Stimulated activated CD4-positive, alpha-beta T cell treated with anti-CD3 and anti-CD28 coated beads, Interleukin-2, amount 100 ng/mL, for 4 hours (primary cell): ENCODE measurements around the gene COL4A4.
"Not testable (repeated sequence)": the region's sequence is repeated elsewhere in the genome, so short reads cannot be mapped to it uniquely, and the experiment has no call there.

Experiments used
- DNase-seq: peaks from one replicate; pipeline ENCODE4 v3.0.0-alpha.2; 2020; ENCODE audit warnings: low read depth

The COL4A4 gene

GRCh38 chr2:227106845-227107759, 56.9 kb downstream of the COL4A4 start:
- DNase-seq = no peak

- DNase-seq = no peak
Measured at GRCh38 chr2:227103583-227103982, 60.4 kb downstream of the COL4A4 start.

GRCh38 chr2:227099340-227099739, 64.7 kb downstream of the COL4A4 start:
- no peak for DNase-seq

GRCh38 chr2:227098162-227098515, 65.9 kb downstream of the COL4A4 start:
- no peak for DNase-seq

GRCh38 chr2:227097495-227098161, 66.4 kb downstream of the COL4A4 start:
- DNase-seq = no peak

GRCh38 chr2:227095346-227095745, 68.7 kb downstream of the COL4A4 start:
- DNase-seq = no peak

GRCh38 chr2:227082286-227082685, 81.7 kb downstream of the COL4A4 start:
- no peak for DNase-seq

GRCh38 chr2:227079726-227080125, 84.3 kb downstream of the COL4A4 start:
- DNase-seq = no peak

GRCh38 chr2:227065065-227065464, 98.9 kb downstream of the COL4A4 start:
- DNase-seq = not testable (repeated sequence)

GRCh38 chr2:227058888-227059399, 105.1 kb downstream of the COL4A4 start:
- DNase-seq = no peak

GRCh38 chr2:227057743-227058447, 106.1 kb downstream of the COL4A4 start:
- no peak for DNase-seq

- DNase-seq = no peak
Measured at GRCh38 chr2:227057060-227057459, 106.9 kb downstream of the COL4A4 start.

- DNase-seq = no peak
Measured at GRCh38 chr2:227054006-227054405, 110.0 kb downstream of the COL4A4 start.

- no peak for DNase-seq
Measured at GRCh38 chr2:227052879-227053278, 111.1 kb downstream of the COL4A4 start.

- DNase-seq = no peak
Measured at GRCh38 chr2:227043981-227044380, 120.0 kb downstream of the COL4A4 start.

- DNase-seq = no peak
Measured at GRCh38 chr2:227038550-227039189, 125.3 kb downstream of the COL4A4 start.

GRCh38 chr2:227036527-227036926, 127.5 kb downstream of the COL4A4 start:
- no peak for DNase-seq

GRCh38 chr2:227035711-227036367, 128.2 kb downstream of the COL4A4 start:
- no peak for DNase-seq

GRCh38 chr2:227033471-227034148, 130.4 kb downstream of the COL4A4 start:
- no peak for DNase-seq

- DNase-seq = no peak
Measured at GRCh38 chr2:227031379-227031778, 132.6 kb downstream of the COL4A4 start.

- no peak for DNase-seq
Measured at GRCh38 chr2:227030789-227031188, 133.2 kb downstream of the COL4A4 start.
